ENCODE measurements around the gene SNCB. TPM values are rescaled to one million over a fixed set of nuclear protein-coding genes. Genes with fewer than 3 reads are reported as not detected.

SNCB gene
- total RNA-seq, 1 experiment from 2014 or later = not detected

GRCh38 chr5:176652136-176652535 lies 21.8 kb upstream of the SNCB start:
- Histone ChIP-seq H3K27me3 (ENCODE audit: insufficient read depth, low read length) (no peaks in the 10 kb centered on the region), H3K9ac (ENCODE audit: low read length) (no peak overlapping the region), H3K9me2 (ENCODE audit: insufficient read depth) (no peaks in the 10 kb centered on the region), H4K20me1 (ENCODE audit: insufficient read depth) (no peaks in the 10 kb centered on the region), H3K4me3 (replicated peaks in 1 of 2; ENCODE audit: low read depth in 1 of 2, low read length in 2 of 2) (no peak overlapping the region), H3K4me2 (ENCODE audit: low read length) (no peak overlapping the region), H3K27ac (ENCODE audit: low read depth, low read length) (no peak overlapping the region), H3K79me2 (ENCODE audit: insufficient read depth, low read length) (peaks cover 28% of the 10 kb centered on the region), H3K36me3 (ENCODE audit: control insufficient read depth in 1 of 2, insufficient read depth in 2 of 2, low read length in 2 of 2) (no peaks in the 10 kb centered on the region; a peak in 1 of 4 replicates), H3K9me3 (ENCODE audit: control insufficient read depth in 1 of 2, insufficient read depth in 1 of 2, low read depth in 1 of 2, low read length in 2 of 2) (no peaks in the 10 kb centered on the region), H2AFZ (ENCODE audit: low read depth, low read length, poor library complexity, severe bottlenecking) (no peak overlapping the region), H3K4me1 (ENCODE audit: control insufficient read depth in 1 of 2, insufficient read depth in 2 of 2, low read length in 2 of 2) (peaks cover 11 to 24% of the 10 kb centered on the region in 2 experiments; a peak in 3 of 4 replicates)
- no peak for DNase-seq (ENCODE audit: low read depth, low spot score)
- TF ChIP-seq EZH2 (IDR thresholded peaks at IDR 0.05) (no peak), CTCF (IDR thresholded peaks at IDR 0.05 in 2 of 3, conservative IDR thresholded peaks at IDR 0.05 in 1 of 3; ENCODE audit: borderline replicate concordance in 1 of 3, insufficient read depth in 1 of 3, low read depth in 2 of 3, low read length in 2 of 3) (no peak), CBX3 (IDR thresholded peaks at IDR 0.05; ENCODE audit: low read depth) (no peak), ZBTB33 (IDR thresholded peaks at IDR 0.05; ENCODE audit: extremely low read depth, insufficient replicate concordance, low read length) (no peak), POLR2A (IDR thresholded peaks at IDR 0.05; ENCODE audit: borderline replicate concordance, extremely low read depth, insufficient read depth, insufficient read length) (no peak)
- BruUV-seq (replicated peaks) = no TSS peak
- ChIA-PET CTCF (interaction anchor here (1.7 kb wide), 1 partner anchor 9 kb away, joined by 11 read pairs; no protein-coding TSS in a partner anchor), POLR2A (no interaction called here), RAD21 (ENCODE audit: low non-redundant PET in 1 of 2, low total read pairs in 2 of 2, uncharacterized antibody in 2 of 2, unreplicated experiment in 2 of 2) (no interaction called here)
- no peak for ATAC-seq
- intact Hi-C loops (cut with micrococcal nuclease) = loop anchor here (10.0 kb wide), 1 partner anchor 653 kb away; the partner anchor contains the start of genes PRELID1 and RAB24

Data from HCT116 (cell line).